ENCODE data around the gene MATR3.

- TF ChIP-seq CTCF (conservative IDR thresholded peaks at IDR 0.05; ENCODE audit: low read depth, low read length) (no peak), EZH2phosphoT487 (IDR thresholded peaks at IDR 0.05; ENCODE audit: borderline replicate concordance, low read length) (no peak), EZH2 (IDR thresholded peaks at IDR 0.05; ENCODE audit: low read length, unreplicated experiment) (no peak)
Measured at GRCh38 chr5:139273572-139274289, 19.8 kb upstream of the MATR3 start.

Data from PC-3 (cell line).